Measurements from ENCODE around the gene PRKAG2.

PRKAG2 gene

GRCh38 chr7:151864081-151864480 lies 12.8 kb downstream of the PRKAG2 start:
- Histone ChIP-seq H3K36me3 (ENCODE audit: low read length) (no peaks in the 10 kb centered on the region), H3K4me2 (ENCODE audit: low read depth, low read length, poor library complexity, severe bottlenecking) (no peak overlapping the region), H3K9me2 (replicated peaks; ENCODE audit: insufficient read depth, low read length) (no peaks in the 10 kb centered on the region), H3K27ac (ENCODE audit: low read depth, low read length) (no peak overlapping the region), H3F3A (ENCODE audit: insufficient read depth) (no peaks in the 10 kb centered on the region), H2AFZ (ENCODE audit: low read depth, low read length, severe bottlenecking) (no peak overlapping the region), H3K27me3 (ENCODE audit: low read length) (no peaks in the 10 kb centered on the region), H3K9me3 (ENCODE audit: insufficient read depth, low read length) (no peaks in the 10 kb centered on the region), H4K20me1 (ENCODE audit: low read depth, low read length) (no peaks in the 10 kb centered on the region), H3K4me3 (ENCODE audit: insufficient read depth, low read length, poor library complexity, severe bottlenecking) (no peak overlapping the region), H3K79me2 (ENCODE audit: insufficient read depth, low read length) (no peaks in the 10 kb centered on the region), H3K9ac (ENCODE audit: low read length) (no peak overlapping the region)
- TF ChIP-seq EZH2phosphoT487 (conservative IDR thresholded peaks at IDR 0.05; ENCODE audit: low read length) (no peak), CTCF (IDR thresholded peaks at IDR 0.05; ENCODE audit: insufficient read depth, low read length, poor library complexity, severe bottlenecking) (no peak)

- H3K9ac ChIP-seq (ENCODE audit: low read length), result no peak overlapping the region
- no peaks in the 10 kb centered on the region for H3K36me3 ChIP-seq (ENCODE audit: low read length)
- H3K79me2 ChIP-seq (ENCODE audit: insufficient read depth, low read length), result no peaks in the 10 kb centered on the region
- H3K4me3 ChIP-seq (ENCODE audit: insufficient read depth, low read length, poor library complexity, severe bottlenecking), result no peak overlapping the region
- no peak for TF ChIP-seq EZH2phosphoT487 (conservative IDR thresholded peaks at IDR 0.05; ENCODE audit: low read length)
- TF ChIP-seq CTCF (IDR thresholded peaks at IDR 0.05; ENCODE audit: insufficient read depth, low read length, poor library complexity, severe bottlenecking), result no peak
- H3K4me2 ChIP-seq (ENCODE audit: low read depth, low read length, poor library complexity, severe bottlenecking), result no peak overlapping the region
- H3K27me3 ChIP-seq (ENCODE audit: low read length), result no peaks in the 10 kb centered on the region
- H3K9me3 ChIP-seq (ENCODE audit: insufficient read depth, low read length), result no peaks in the 10 kb centered on the region
- H2AFZ ChIP-seq (ENCODE audit: low read depth, low read length, severe bottlenecking), result no peak overlapping the region
- no peaks in the 10 kb centered on the region for H4K20me1 ChIP-seq (ENCODE audit: low read depth, low read length)
- no peaks in the 10 kb centered on the region for H3F3A ChIP-seq (ENCODE audit: insufficient read depth)
- H3K9me2 ChIP-seq (replicated peaks; ENCODE audit: insufficient read depth, low read length), result no peaks in the 10 kb centered on the region
- H3K27ac ChIP-seq (ENCODE audit: low read depth, low read length), result no peak overlapping the region
These were observed 13.4 kb downstream of the PRKAG2 start for GRCh38 chr7:151863386-151864079.

- Histone ChIP-seq H3K36me3 (ENCODE audit: low read length) (no peaks in the 10 kb centered on the region), H3K27ac (ENCODE audit: low read depth, low read length) (no peak overlapping the region), H2AFZ (ENCODE audit: low read depth, low read length, severe bottlenecking) (no peak overlapping the region), H3K4me3 (ENCODE audit: insufficient read depth, low read length, poor library complexity, severe bottlenecking) (no peak overlapping the region), H3K79me2 (ENCODE audit: insufficient read depth, low read length) (no peaks in the 10 kb centered on the region), H4K20me1 (ENCODE audit: low read depth, low read length) (no peaks in the 10 kb centered on the region), H3K4me2 (ENCODE audit: low read depth, low read length, poor library complexity, severe bottlenecking) (no peak overlapping the region), H3K9me3 (ENCODE audit: insufficient read depth, low read length) (no peaks in the 10 kb centered on the region), H3K27me3 (ENCODE audit: low read length) (no peaks in the 10 kb centered on the region), H3K9me2 (replicated peaks; ENCODE audit: insufficient read depth, low read length) (no peaks in the 10 kb centered on the region), H3K9ac (ENCODE audit: low read length) (no peak overlapping the region), H3F3A (ENCODE audit: insufficient read depth) (no peaks in the 10 kb centered on the region)
- TF ChIP-seq EZH2phosphoT487 (conservative IDR thresholded peaks at IDR 0.05; ENCODE audit: low read length) (no peak), CTCF (IDR thresholded peaks at IDR 0.05; ENCODE audit: insufficient read depth, low read length, poor library complexity, severe bottlenecking) (no peak)
These were observed 14.1 kb downstream of the PRKAG2 start for GRCh38 chr7:151862606-151863381.
